Hematopoietic multipotent progenitor cell treated with erythropoietin and hydrocortisone succinate and interleukin-3 and kit ligand, for 6 days (in vitro differentiated cells): ENCODE measurements around the gene GSTM4.
A peak's percentile ranks its signal among the peaks of the same experiment; 100 is the strongest.

Source experiments
- DNase-seq: peaks from one replicate; pipeline ENCODE4 v3.0.0-alpha.2; 2015

Gene GSTM4

DNA sequence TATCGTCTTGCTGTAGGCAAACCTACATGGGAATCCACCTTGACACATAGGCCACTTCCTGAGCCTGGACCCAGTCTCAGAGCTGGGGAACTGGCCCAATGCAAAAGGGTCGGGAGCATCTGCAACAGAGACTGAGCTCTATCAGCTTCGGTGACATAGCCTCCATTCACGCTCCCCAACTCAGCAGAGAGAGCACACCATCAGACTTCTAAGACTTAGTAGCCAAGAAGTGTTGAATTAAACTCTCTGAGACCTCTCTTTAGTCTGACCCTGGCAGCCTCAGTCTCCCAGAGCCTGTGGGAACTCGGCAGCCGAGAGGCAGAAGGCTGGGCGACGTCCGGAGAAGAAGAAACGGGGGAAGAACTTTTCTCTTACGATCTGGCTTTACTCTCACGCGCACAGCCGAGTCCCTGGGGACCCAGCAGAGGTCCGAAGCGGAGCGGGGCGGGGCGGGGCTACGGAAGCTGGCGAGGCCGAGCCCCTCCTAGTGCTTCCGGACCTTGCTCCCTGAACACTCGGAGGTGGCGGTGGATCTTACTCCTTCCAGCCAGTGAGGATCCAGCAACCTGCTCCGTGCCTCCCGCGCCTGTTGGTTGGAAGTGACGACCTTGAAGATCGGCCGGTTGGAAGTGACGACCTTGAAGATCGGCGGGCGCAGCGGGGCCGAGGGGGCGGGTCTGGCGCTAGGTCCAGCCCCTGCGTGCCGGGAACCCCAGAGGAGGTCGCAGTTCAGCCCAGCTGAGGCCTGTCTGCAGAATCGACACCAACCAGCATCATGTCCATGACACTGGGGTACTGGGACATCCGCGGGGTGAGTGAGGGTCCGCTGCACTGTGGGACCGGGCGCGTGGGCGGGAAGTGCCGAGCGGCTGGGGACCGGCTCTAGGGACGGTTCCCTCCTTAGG is at the start of gene GSTM4:
TSS of gene GSTM4 (plus strand) at position 485 of the 905 bp plus-strand sequence. CDS start at position 776, 291 bp downstream.
- peak; percentile 85 for DNase-seq

DNA sequence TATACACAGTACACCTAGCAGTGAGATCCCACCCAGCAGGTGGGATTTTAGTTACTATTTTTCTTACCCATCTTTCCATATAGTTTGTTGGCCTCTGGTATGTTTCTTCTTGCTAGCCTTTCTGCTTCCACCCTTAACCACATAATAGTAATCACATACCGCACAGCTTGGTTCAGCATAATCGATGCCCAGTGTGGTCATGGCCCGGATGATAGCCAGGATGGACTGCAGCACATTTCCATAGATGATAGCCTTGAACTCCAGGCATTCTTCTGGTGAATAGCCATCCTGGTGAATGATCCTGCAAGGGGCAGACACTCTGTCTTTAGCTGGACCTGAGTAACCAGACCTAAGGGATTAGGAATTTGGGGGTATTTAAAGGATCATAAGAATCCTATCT is 46.0 kb upstream of the GSTM4 start:
- DNase-seq = no peak

DNA sequence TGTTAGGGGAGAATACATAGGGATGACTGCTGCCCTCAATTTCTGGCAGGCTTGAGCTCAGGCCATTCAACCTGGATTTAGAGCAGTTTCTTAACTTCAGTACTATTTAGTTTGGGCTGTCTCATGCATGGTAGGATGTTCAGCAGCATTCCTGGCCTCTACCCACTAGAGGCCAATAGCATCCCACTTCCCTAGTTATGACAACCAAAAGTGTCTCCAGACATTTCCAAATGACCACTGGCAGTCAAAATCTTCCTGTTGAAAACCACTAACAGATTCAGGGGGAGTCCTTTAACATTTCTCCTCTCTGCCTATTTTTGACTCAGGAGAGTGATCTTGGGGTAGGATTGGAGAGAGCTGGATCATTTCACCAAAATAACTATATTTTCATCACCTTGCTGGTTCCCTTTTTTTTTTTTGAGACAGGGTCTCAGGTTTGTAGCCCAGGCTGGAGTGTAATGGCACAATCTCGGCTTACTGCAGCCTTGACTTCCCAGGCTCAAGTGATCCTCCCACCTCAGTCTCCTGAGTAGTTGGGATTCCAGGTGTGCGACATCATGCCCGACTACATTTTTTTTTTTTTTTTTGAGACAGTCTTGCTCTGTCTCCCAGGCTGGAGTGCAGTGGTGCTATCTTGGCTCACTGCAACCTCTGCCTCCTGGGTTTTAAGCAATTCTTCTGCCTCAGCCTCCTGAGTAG is 45.1 kb upstream of the GSTM4 start:
- DNase-seq = no peak

DNA sequence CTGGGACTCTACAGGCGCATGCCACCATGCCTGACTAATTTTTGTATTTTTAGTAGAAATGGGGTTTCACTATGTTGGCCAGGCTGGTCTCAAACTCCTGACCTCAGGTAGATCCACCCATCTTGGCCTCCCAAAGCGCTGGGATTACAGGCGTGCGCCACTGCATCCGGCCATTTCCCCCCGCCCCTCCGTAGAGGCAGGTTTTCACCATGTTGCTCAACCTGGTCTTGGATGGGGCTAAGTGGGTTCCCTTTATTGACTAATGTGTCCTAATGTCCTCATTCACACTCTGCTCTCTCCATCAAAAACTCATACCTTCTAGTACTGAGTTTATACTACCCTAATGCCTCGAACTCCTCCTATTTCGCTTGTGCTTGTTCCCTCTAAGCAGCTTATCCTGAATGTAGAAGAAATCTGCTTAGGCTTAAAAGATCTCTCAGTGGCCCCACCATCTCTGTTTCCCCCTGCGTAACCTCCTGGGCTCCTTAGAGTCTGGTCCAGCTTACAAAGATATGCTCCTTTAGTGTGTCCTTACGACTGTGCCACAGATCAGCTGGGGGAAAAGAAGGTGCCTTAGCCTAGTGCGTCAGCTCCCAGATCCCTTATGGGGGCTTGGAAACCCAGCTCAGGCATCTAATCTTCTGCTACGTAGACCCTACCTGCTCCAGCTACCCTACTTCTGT is 44.5 kb upstream of the GSTM4 start:
- no peak for DNase-seq

DNA sequence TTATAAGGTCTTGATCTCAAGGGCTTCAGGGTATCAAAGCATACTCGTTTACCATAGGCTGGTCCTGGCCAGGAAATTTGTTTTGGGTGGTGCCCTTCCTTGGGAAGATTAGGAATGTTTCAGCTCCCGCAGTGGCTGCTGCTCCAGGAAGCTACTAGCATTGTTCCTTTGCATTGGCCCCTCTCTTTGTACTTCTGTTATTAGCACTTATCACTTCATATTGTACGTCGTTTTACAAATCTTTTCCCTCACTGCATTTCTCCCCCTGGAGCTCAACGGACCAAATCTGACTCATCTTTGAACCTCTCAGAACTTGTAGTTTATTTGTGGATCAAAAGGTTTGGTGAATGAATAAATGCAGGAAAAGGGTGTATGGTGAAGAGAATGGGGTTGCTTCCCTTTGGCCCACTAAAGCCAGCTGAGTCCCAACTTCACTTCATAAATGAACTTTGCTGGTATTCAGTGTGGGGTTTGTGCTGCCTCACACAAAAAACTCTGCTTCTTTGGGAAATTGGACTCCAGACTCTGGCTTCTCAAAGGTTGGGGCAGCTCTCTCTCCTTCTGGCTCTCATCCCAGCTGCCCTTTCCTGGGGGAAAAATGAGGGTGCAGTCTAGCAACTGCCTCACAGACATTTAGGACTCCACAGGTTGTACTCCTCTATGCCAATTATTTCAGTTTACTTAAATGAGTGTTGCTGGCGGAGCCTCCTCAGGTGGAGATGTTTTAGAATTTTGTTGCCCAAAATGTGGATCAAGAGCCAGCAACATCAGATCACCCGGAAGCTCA is 42.3 kb upstream of the GSTM4 start:
- no peak for DNase-seq

DNA sequence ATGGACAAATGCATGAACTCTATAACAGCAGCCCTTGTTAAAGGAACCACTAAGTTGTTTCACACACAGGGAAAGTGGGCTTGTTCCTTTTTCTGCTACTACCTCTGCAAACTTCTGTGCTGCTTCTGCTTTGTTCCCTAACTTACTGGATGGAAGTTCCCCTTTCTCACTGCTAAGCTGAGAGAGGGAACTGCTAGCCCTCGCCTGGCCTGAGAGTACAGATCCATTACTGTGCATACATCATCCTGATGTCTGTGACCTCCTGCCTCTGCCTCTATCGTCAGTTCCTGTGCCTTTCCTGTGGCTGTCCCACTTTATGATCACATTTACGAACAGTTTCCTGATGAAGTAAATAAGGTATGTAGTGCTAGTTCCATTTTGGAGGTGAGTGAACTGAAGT is 40.0 kb upstream of the GSTM4 start:
- DNase-seq = peak; percentile 74

DNA sequence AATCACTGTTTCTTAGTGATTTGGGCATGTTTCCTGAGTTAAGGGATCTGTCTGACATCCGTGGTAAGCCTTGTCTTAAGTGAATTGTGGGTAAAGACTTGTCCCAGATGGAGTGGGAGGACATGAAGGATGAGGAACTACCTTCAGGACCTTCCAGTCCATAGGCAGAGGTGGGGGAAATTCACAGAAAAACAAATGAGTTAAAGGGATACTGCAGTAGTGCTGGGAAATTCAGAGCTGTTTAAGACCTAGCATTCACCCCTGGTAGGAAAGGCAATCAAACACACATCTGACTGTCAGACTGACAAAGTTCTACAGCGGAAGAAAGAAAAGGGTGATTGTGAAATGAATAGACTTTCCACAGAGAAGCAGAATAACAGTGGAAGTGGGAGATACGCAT is 39.5 kb upstream of the GSTM4 start:
- no peak for DNase-seq

DNA sequence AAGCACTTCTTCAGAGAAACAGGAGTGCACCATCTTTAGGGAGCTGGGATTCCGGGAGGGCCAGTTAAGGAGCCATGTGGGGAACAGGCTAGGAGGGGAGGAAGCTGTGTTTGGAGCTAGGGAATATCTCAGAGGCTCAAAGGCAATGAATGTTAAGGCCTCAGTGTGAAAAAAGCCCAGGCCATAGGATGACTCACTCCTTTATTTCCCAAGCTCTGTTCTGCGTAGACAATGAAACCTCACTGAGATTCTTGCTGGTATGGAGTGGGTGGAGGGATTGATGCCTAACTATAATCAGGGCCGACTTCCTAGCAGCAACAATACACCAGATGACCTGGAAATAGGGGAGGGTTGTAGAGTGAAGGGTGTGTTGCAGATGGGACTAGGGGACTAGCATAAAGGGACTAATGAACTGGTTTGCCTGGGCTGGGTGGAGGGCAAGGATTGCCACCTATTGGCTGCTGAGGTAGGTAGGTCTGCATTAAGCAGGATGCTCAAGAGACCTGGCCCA is 38.6 kb upstream of the GSTM4 start:
- DNase-seq = no peak

DNA sequence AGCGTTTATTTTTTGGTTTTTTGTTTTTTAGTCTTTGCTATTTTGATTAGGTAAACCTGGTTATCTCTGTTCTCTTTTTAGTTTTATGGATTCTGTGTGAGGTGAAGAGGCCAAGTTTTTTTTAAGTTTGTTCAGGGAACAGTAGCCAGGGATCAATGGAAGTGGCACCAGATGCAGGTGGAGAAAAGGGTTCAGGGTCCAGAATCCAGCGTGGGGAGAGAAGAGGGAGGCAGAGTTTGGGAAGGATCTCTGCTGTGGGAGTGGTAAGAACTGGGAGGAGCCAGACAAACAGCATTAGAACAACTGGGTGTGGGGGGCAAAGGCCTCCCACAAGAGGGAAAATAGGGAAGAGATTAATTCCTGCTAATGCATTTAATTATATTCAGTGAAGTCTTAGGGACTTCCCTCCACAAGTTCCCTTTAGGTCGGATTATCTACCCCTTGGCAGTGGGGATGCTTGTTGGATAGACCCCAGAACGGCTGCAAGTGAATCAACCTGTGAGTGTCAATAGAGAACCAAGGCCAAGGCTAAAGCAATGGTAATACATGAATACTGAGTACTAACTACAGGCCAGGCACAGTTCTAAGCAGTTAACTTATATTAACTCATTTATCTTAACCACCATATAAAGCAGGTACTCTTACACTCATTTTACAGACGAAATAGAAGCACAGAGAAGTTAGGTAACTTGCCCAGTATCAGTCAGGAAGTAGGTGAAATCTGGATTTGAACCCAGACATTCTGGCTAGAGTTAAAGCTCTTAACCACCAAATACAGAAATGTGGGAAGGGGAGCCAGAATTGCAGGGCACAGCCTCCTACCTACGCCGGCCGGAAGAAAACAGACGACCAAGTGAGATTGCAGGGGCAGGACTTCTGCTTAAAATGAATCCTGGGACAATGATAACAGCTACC is 37.0 kb upstream of the GSTM4 start:
- DNase-seq = no peak

DNA sequence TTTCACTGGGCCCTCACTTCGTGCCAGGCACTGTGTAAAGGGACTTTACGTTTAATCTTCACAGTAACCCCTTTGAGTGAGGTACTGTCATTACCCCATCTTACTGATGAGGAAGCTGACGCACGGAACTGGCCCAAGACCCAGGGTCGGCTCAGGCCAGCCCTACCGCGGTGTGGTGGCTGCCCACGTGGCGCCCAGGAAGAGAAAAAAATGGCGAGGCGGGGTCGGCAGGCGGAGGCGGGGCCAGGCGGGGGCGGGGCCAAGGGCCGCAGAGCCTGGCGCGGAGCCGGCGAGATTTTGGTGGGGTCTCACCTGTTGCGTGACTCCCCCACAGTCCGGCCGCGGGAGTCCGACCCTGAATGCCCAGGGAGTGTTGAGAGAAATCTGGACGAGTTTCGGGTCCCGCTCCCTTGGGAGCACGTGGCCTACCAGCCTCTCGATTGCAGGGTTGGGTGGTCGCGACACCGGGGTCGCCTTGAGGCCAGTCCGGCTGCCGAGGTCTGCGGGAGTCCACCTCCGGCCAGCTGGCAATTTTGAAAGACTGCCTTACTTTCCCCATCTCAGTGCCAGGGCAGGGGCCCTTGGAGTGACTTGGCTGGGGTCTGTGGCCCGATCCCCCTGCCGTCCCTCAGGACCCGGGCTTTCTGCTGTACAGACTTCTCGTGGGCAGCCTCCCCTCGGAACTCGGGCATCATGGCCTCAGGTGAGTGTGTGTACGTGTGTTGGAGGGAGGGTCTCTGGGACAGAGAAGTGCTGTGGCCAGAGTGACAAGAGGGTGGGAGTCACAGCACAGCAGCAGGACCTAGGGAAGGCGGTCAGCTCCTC is 36.1 kb upstream of the GSTM4 start, which contains the start of the genes AMPD2 and GNAT2:
TSS of gene AMPD2 (plus strand) at position 262 of the 825 bp plus-strand sequence. CDS start 1,339 bp downstream, outside the sequence.
TSS of gene GNAT2 (minus strand) at position 41 of the 825 bp plus-strand sequence. CDS start 6,746 bp downstream, outside the sequence.
- DNase-seq = peak; percentile 89

DNA sequence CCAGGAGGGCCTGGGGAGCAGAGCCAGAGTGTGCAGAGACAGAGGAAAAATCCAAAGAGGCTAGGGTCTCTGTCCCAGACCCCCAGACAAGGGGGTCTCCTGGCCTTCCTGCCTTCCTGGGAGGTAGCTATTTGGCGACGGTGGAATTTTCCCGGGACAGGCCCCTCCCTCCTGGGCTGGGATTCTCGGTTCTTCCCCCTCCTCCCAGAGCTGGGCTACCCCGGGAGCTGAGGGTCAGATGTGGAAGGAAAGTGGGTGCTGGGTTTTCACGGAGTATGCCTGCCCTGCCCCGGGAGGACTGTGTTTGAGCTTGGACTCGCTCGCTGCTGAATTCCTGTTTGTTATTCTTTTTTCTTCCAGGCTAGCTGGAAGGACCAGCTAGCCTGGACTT is 35.5 kb upstream of the GSTM4 start:
- DNase-seq = no peak

DNA sequence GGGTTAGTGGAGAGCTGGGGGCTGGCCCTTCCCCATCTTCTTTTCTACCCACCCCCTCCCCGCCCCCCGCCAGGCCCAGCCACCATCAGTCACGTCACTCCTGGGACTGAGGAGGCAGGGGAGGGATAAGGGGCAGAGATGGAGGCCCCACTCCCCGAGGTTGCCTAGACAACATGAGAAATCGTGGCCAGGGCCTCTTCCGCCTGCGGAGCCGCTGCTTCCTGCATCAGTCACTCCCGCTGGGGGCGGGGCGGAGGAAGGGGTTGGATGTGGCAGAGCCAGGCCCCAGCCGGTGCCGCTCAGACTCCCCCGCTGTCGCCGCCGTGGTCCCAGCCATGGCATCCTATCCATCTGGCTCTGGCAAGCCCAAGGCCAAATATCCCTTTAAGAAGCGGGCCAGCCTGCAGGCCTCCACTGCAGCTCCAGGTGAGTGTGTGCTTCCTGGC is 35.0 kb upstream of the GSTM4 start:
- DNase-seq = peak; percentile 97

DNA sequence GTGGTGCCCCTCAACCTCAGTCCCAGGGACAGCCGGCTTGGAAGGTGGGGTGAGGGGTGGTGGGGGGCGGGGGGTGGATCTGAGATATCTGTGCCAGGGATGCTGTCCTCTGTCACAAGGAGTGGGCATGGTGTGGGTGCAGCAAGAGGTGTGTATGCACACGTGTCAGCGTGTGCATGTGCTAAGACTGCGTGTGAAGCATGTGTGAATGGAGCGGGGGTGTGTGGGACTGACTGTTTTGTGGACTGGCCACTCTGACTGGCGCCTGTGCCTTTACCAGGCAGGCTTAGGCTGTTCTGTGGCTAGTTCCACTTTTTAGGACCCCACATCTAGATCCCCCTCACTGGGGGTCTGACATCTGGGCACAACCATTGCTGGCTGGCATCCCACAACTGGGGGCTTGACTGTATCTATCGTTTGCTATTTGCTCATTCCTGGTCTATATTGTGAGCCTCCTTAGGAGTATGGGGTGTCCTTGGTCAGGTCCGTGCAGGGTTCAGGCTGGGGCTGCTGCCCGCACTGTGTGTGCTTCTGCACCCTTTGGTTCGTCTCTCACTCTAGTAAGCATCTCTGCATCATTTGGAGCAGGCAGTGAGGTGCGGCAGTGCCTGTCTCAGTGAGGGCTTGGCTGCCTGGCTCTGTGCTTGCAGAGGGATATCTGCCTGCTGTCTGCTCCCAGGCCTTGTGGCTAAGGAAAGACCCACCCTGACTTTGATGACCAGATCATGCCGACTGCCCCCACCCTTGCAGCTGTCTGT is 34.3 kb upstream of the GSTM4 start:
- peak; percentile 62 for DNase-seq

DNA sequence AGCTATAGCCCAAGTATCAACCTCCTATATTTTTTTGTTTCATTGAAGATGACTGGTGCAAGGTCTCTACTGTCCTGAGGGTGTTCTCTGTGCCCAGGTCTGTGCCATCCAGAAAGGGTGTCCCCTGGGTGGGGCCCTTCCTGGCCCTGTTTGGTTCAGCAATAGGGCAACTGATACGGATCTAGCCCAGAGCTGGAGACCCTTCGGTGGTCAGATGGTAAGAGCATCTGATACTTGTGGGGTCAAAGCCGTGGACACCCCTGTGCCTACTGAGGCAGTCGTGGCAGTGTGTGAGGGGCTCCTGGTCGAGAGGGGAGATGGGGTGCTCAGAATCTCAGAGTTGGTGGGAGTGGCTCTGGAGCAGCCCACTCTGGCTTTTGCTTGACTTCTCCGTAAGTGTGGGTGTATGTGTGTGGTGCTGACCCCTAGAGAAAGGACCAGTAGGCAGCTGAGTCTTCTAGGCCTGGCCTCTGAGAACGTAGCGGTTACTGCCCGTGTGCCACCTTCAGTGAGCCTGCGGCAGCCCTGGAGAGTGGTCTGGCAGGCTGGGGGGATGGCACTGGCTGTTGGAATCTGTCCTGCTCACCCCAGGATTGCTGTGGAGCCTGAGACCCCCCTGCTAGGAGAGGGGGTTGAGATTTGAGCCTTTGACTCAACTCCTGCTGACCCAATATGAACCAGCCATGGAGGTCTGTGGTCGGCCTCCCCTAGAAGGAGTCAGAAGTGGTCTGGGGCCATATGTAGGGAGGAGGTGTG is 33.6 kb upstream of the GSTM4 start:
- no peak for DNase-seq

DNA sequence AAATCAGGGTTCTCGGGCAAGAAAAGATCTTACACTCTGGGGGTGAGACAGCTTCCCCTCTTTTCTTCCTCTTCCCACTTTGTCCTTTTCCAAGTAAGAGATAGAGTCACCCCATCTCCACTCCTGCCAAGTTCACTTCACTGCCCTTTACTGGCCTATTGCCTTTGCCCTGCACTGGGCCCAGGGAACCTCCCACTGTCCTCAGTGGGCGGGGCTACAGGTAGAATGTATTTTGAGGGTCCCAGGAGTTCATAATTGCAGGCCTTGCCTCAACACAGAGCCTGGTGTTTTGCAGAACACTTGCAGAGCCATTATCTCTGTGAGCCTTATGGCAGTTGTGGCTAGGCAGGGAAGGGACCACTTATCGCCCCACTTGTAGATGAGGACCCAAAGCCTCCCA is 33.0 kb upstream of the GSTM4 start:
- DNase-seq = peak; percentile 92

DNA sequence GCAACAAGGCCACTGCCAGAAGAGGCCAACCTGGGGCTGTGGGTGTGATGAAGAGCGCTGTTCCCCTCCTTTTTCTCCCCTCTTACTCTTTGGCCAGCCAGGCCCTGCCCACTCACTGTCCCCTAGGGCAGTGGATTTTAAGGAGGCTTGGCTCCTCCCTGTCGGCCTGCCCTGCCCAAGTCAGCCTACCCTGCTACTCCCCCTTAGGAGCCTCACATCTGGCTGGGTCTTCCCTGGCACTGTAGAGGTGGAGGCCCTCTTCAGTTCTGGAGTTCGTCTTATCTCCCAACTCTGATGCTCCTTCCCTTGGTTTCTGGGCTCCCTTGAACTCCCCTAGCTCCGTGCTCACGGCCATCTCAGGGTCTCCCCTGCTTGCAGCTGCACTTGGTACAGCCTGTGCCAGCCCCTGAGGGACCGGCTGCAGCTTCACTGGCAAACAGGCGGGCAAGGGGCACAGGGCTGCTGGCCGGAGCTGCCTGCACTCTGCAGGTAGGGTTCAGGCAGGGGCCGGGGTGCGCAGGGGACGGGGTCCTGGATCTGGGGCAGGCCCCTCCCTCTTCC is 32.2 kb upstream of the GSTM4 start:
- peak; percentile 86 for DNase-seq

DNA sequence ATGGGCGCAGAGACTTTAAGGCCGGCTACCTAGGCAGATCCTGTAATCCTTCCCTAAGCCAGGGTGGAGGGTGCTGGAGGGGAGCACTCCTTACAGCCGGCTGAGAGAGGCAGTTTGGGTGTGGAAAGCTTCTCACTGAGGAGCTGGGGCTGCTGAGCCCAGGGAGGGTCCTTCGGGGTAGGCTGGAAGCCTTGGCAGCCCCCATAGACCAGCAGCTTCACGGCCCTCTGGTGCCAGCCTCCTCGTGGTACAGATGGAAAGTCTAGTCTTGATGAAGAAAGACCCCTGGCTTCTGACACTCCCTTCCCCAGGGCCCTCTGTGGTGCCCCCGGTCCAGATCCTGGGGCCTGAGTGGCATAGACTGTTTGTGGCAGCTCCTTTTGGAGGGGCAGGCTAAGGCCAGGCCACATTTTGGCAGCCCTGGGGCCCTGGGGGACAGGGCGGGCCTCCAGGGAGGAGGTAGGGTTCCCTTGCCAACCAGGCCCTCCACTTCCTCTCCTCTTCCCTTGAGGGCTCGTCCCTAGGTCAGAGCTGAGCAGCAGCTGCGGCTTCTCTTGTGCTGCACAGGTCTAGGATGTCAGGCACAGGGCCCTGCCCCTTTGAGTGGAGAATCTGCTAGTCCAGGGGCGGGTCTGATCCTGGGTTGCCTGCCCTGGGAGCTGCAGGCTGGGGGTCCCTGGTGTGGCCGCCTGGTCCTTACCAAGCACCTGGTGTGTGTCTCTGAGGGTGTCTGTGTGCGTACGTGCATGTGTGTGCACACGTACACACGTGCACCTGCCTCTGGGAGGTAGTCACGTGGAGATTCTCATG is 31.5 kb upstream of the GSTM4 start:
- DNase-seq = peak; percentile 74
